ENCODE measurements around the gene RMC1. TPM values are rescaled to one million over a fixed set of nuclear protein-coding genes. Genes with fewer than 3 reads are reported as not detected.

Gene RMC1
- 21.3 and 22.7 TPM in 2 replicates for total RNA-seq (ENCODE audit: low replicate concordance)

GRCh38 chr18:23503038-23503962 is at the start of gene RMC1:
RMC1 (plus strand) TSS chr18:23503511; CDS start chr18:23503619, 108 bp downstream.
- DNase-seq (ENCODE audit: low read depth) = peak; percentile 89
- peak; percentile 2 for TF ChIP-seq CTCF (IDR thresholded peaks at IDR 0.05; ENCODE audit: insufficient read depth, low read length)
- H3K4me3 ChIP-seq (ENCODE audit: low read depth, low read length) = peak within 1 kb of the TSS; percentile 85

GRCh38 chr18:23453680-23454058 is 49.6 kb upstream of the RMC1 start:
- DNase-seq (ENCODE audit: low read depth) = peak; percentile 73

GRCh38 chr18:23456835-23457234 is 46.5 kb upstream of the RMC1 start:
- TF ChIP-seq CTCF (IDR thresholded peaks at IDR 0.05; ENCODE audit: insufficient read depth, low read length) = no peak
- H3K4me3 ChIP-seq (ENCODE audit: low read depth, low read length) = no peak overlapping the region
- DNase-seq (ENCODE audit: low read depth) = no peak

More at GRCh38 chr18:23453680-23454058, 49.6 kb upstream of the RMC1 start:
- H3K4me3 ChIP-seq (ENCODE audit: low read depth, low read length) = peak overlapping the region; percentile 99
- TF ChIP-seq CTCF (IDR thresholded peaks at IDR 0.05; ENCODE audit: insufficient read depth, low read length) = no peak

- TF ChIP-seq CTCF (IDR thresholded peaks at IDR 0.05; ENCODE audit: insufficient read depth, low read length) = no peak
Measured at GRCh38 chr18:23458830-23459529, 44.3 kb upstream of the RMC1 start.

GRCh38 chr18:23459530-23459921 is 43.8 kb upstream of the RMC1 start:
- DNase-seq (ENCODE audit: low read depth) = no peak
- no peak for TF ChIP-seq CTCF (IDR thresholded peaks at IDR 0.05; ENCODE audit: insufficient read depth, low read length)
- no peak overlapping the region for H3K4me3 ChIP-seq (ENCODE audit: low read depth, low read length)

More at GRCh38 chr18:23458830-23459529, 44.3 kb upstream of the RMC1 start:
- no peak overlapping the region for H3K4me3 ChIP-seq (ENCODE audit: low read depth, low read length)
- DNase-seq (ENCODE audit: low read depth) = no peak

GRCh38 chr18:23460285-23461273 is 42.7 kb upstream of the RMC1 start:
- no peak overlapping the region for H3K4me3 ChIP-seq (ENCODE audit: low read depth, low read length)
- no peak for TF ChIP-seq CTCF (IDR thresholded peaks at IDR 0.05; ENCODE audit: insufficient read depth, low read length)
- no peak for DNase-seq (ENCODE audit: low read depth)

Data from fibroblast of the aortic adventitia (primary cell).